Left ventricle myocardium superior (tissue), 1 donor: ENCODE results near the gene L2HGDH. TPM values are rescaled to one million over a fixed set of nuclear protein-coding genes. Genes with fewer than 3 reads are reported as not detected.
"Not testable (repeated sequence)": the region's sequence is repeated elsewhere in the genome, so short reads cannot be mapped to it uniquely, and the experiment has no call there.

Experiments used
- ATAC-seq: fragments of 200-7000 bp; cut with Tn5 transposase; one replicate; pipeline ENCODE4 v1.9.1; 2020; ENCODE audit warnings: mild to moderate bottlenecking, moderate library complexity
- DNase-seq: peaks from one replicate; pipeline ENCODE4 v3.0.0-alpha.2; 2020
- intact Hi-C: fragments of 100-400 bp; cut with micrococcal nuclease; formaldehyde crosslinking; loops from one replicate; pipeline ENCODE4 v1.11.0; 2022
- total RNA-seq: library from RNA; stranded (reverse); fragmentation: NEBNext Ultra II Directional; extraction: Animal tissue kit (Norgen Biotek cat#: 25700); gene quantifications from one replicate; pipeline ENCODE4 v1.2.1, GENCODE V29; 2021
- donor health status: DM: no; HTN: yes; CAD: no; lungs with severe emphysema.

The L2HGDH gene
- total RNA-seq, 1 donor from 2014 or later, result 13.4 TPM

DNA sequence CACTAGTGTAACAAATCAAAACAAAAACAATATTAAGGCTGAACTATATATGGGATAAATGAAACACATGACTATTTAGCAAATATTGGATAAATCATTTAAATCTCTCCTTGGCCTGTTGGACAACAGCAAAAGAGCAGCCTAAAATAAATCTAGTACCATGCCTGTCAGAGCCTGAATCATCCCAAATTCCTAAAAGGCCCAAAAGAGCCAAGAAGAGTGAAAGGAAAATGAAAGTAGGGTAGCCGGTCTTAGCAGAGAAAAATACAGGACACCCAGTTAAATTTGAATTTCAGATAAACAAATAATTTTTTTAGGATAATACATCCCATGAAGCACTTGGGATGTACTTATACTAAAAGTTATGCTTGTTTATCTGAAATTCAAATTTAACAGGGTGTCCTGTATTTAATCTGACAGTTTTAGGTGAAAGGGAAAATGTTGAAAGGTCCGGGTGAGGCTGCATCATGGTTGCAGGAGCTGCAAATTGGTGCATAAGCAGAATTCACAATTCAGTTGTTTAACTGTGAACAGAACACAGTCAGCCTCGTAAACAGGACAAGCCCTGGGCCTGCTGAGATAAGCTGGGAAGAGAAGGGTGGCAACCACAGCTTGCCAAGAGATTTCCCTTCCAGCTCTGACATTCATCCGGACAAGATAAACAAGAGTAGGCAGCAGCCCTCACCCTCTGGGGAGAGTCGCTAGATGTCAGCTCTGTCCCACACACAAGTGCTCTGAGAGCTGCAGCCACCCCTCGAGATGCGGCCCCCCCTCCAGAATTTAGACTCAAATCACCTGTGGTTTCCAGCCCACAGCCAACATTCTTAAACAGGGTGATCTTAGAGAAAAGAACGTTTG is 30.4 kb upstream of the L2HGDH start:
- peak; percentile 94 for ATAC-seq
- intact Hi-C loops, result no loop called here

DNA sequence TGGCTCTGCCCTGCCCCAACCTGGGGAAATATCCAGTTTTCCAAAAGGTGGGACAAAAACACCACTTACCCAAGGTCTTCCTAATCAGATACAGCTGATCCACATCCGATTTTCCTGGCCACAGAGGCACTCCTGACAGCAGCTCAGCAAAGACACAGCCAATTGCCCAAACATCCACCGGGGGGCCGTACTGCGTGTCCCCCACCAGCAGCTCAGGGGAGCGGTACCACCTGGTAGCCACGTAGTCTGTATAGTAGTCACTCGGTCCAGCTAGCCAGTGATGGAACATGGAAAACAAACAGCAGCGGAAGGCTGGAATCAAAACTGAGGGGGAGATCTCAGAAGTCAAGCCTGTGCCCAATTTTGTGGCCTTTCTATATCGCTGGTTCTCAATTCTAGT is 28.9 kb upstream of the L2HGDH start:
- ATAC-seq (no peak), DNase-seq (no peak)
- intact Hi-C loops, result no loop called here

More for the DNA sequence above, 30.4 kb upstream of the L2HGDH start:
- peak; percentile 48 for DNase-seq

GRCh38 chr14:50340045-50340444 is 28.0 kb upstream of the L2HGDH start:
- DNase-seq, result no peak
- intact Hi-C loops, result no loop called here
- no peak for ATAC-seq

GRCh38 chr14:50339178-50339804 is 27.3 kb upstream of the L2HGDH start:
- DNase-seq (no peak), ATAC-seq (no peak)
- intact Hi-C loops, result loop anchor here (10.0 kb wide), 1 partner anchor 56 kb away; the partner anchor contains the start of gene CDKL1

- intact Hi-C loops, result loop anchor here (10.0 kb wide), 1 partner anchor 56 kb away; the partner anchor contains the start of gene CDKL1
- no peak for DNase-seq
- no peak for ATAC-seq
Observed at GRCh38 chr14:50338587-50338986, 26.6 kb upstream of the L2HGDH start.

DNA sequence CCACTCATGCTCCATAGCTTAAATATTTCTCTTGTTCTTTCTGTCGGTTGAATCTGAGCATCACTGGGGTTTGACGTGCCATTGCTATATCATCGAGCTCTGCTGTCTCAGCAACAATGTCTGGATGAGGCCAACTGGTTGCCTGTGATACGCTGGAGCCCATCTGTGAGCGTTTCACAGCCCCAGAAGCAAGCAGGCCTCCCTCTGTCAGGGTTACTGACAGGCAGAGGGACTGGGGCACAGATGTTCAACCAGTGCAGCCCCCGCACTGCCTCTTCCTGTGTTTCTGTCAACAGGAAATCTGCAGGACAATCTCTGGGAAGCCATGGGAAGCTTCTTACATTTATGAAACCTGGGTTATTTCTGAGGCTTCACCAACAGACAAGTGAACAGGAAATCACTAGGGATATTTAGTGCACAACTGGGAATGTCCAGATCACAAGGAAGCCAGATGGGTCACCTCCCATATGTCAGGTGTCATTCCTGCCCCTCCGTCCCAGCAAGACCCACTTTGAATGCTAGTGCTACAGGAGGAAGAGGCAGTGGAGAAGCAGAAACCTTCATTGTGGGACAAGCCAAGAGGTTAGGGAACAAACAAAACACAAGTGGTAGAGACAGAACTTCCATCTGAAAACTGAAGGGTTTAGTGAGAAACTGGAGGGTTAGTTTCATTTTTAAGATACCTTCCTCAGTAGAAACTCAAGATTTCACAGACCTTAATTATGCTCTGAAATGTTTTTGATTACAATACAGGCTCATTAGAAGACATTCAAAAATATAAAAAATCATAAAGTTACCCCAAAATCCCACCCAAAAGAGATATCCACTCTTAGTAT is 24.2 kb upstream of the L2HGDH start:
- peak; percentile 53 for DNase-seq
- intact Hi-C loops, result loop anchor here (10.0 kb wide), 1 partner anchor 59 kb away; the partner anchor contains the start of gene CDKL1
- peak; percentile 58 for ATAC-seq

- intact Hi-C loops, result loop anchor here (10.0 kb wide), 1 partner anchor 59 kb away; the partner anchor contains the start of gene CDKL1
- ATAC-seq (peak; percentile 47), DNase-seq (peak; percentile 38)
Observed at GRCh38 chr14:50335389-50335788, 23.4 kb upstream of the L2HGDH start.

DNA sequence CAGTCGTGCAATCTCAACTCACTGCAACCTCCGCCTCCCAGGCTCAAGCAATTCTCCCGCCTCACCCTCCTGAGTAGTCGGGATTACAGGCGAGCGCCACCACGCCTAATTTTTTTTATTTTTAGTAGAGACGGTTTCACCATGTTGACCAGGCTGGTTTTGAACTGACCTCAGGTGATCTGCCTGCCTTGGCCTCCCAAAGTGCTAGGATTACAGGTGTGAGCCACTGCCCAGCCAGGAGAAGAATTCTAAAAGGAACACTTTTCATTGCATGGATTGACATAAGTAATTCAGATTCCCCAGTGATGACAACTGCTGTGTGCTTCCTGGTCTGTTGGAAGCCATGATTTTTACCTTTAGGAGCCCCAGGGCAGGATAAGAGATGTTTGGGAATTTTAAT is 22.2 kb upstream of the L2HGDH start:
- intact Hi-C loops, result loop anchor here (10.0 kb wide), 1 partner anchor 61 kb away; the partner anchor contains the start of gene CDKL1
- DNase-seq (no peak), ATAC-seq (no peak)

- intact Hi-C loops, result loop anchor here (10.0 kb wide), 1 partner anchor 62 kb away; the partner anchor contains the start of gene CDKL1
- ATAC-seq, result peak; percentile 87
- peak; percentile 47 for DNase-seq
Observed at GRCh38 chr14:50333014-50333509, 21.0 kb upstream of the L2HGDH start.

DNA sequence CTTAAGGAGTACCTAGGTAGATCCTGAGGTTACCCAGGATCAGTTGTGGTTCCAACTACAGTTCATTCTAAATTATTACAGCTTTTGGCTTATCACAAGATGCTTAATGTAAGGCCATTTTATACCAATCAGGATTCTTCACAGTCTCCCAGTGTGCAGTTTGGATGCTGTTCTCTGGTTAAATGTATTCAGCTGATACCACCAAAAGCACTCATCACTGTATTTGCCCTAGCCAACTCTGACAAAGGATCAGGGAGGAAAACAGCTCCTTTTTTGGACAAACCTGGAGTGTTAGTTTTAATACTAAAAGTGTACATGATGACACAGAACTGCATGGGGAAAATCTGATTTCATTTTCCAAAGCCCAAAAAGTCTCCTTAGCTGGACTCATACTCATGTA is 19.6 kb upstream of the L2HGDH start:
- ATAC-seq (no peak), DNase-seq (no peak)
- intact Hi-C loops, result loop anchor here (10.0 kb wide), 1 partner anchor 63 kb away; the partner anchor contains the start of gene CDKL1

DNA sequence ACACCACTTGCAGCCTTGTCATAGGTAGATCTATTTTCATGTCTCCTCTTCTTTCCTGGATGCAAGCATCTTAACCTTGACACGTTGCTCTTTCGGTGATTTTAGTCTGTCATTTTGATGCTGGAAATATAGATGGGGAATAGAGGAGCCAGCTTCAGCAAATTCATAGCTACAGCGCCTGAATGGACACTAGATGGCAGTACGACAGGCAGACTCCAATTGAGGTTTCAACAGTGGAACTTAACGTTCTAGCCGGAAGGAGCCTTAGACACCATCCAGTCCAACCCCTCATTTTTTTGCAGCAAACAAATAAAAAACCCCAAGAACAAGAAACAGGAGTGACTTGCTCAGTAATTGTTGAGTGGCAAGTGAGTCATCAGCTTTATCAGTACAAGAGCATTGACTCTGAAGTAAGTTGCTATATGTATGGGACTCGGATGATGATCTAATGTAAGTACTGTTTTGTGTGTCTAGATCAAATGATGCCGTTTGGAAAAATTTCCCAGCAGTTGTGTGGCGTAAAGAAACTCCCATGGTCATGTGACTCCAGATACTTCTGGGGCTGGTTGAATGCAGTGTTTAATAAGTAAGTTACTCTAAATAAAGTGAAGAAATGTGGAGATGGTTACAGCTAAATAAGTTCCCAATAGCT is 9.1 kb upstream of the L2HGDH start:
- DNase-seq (no peak), ATAC-seq (peak; percentile 98)
- intact Hi-C loops, result loop anchor here (2.0 kb wide), 1 partner anchor 212 kb away; the partner anchor contains the start of gene MAP4K5

- ATAC-seq (peak; percentile 38), DNase-seq (no peak)
- intact Hi-C loops, result loop anchor here (2.0 kb wide), 1 partner anchor 213 kb away; the partner anchor contains the start of gene MAP4K5
Observed at GRCh38 chr14:50320283-50320682, 8.3 kb upstream of the L2HGDH start.

DNA sequence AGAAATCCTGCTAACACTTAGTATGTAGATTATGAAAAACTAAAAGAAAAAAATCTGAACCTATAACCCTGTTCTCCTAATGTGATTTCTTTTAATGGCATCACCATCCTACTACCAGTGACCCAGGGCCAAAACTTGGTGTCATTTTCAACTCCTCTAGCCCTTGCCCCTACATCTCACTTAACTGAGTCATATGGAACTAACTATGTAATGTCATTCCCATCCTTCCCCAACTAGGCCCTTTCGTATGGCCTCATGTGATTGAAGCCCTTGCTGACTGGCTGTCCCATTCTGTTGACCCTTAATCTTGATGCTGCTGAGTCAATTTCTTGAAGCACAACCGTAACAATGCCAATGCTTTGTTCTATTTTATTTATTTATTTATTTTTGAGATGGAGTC is 7.7 kb upstream of the L2HGDH start:
- DNase-seq (no peak), ATAC-seq (no peak)
- intact Hi-C loops, result loop anchor here (2.0 kb wide), 1 partner anchor 213 kb away; the partner anchor contains the start of gene MAP4K5

DNA sequence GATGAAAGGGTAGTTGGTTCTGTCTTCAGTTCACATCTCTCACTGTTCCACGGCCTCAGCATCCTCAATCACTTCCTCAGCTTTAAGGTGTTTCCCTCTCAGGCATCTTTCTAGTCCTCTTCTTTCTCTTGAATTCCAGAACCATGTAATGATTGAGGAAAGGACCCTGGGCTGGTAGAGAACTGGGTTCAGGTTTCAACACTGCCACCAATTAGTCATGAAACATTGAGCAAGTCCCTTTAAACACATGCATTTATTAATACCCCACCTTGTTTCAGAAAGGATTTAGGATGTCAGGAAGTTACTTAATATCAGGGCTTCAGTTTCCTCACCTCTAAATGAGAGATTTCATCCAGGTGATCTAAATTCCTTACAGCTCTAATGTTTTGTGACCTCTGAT is 7.3 kb upstream of the L2HGDH start:
- DNase-seq (no peak), ATAC-seq (no peak)
- intact Hi-C loops, result no loop called here

DNA sequence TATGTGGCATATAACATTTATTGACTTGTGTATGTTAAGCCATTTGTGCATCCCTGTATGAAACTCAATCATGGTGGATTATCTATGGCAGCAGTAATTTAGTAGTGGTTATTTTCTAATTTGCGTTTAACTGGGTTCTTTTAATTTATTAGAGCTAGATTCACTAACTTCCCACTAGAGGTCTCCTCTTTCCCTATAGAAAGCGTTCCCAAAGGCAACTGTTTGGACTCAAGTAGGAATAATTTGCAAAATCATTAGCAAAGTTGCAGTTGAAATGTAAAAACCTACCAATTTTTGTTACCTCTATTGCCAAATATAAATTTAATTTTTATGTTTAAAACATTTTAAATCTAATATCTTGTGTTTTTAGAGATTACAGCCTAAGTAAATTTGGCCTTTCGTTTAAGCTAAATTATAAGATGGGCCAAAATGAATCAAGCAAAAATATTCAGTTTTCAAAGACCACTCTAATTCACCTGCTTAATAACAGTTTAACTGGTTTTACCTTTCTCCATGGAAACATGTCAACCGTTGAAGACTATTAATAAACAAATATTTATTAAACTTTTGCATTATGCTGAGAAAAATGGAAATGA is 6.1 kb upstream of the L2HGDH start:
- intact Hi-C loops, result no loop called here
- no peak for ATAC-seq
- no peak for DNase-seq

GRCh38 chr14:50314098-50314497 is 2.1 kb upstream of the L2HGDH start:
- ATAC-seq, DNase-seq, intact Hi-C loops: not testable (repeated sequence)

GRCh38 chr14:50312734-50313054 is 665 bp upstream of the L2HGDH start:
- intact Hi-C loops, result no loop called here
- DNase-seq, result no peak
- no peak for ATAC-seq

DNA sequence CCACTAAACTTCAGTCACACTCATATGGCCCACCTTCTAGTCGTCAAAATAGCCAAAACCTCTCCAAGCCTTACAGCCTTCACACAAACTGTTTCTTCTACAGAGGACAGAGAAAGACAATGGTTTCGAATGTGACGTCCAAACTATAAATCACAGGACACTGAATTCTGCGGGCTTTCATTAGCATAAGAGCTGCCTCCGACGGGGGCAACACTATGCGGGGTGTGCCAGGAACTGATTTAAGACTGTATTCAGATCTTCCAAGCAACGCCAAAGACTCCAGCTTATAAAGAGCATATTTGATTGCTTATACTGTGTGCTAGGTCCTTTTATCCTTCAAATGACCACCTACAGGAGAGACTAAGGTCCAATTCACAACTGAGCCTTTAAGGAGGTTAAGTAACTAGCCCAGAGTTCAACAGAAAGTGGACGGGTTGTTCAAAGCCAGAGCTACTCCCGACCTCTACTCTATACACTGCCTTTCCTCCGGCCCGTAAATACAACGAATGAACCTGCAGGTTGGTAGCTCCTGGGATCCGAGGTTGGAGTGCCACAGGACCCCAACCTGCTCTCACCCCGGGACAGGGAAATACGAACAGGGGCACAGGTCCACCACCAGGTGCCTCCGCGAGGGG is 575 bp downstream of the L2HGDH start:
- intact Hi-C loops, result no loop called here
- no peak for ATAC-seq
- DNase-seq, result no peak
